Globus pallidus (tissue), 1 donor: ENCODE measurements around the gene ATP2A3.

Source experiments
- DNase-seq: peaks from one replicate; pipeline ENCODE4 v3.0.0-alpha.2; 2015; ENCODE audit warnings: low spot score

The ATP2A3 gene

GRCh38 chr17:3972931-3973330 is 8.7 kb upstream of the ATP2A3 start:
- DNase-seq = no peak

- DNase-seq = no peak
These were observed 8.1 kb upstream of the ATP2A3 start for GRCh38 chr17:3972281-3972731.

GRCh38 chr17:3970668-3971067 is 6.4 kb upstream of the ATP2A3 start:
- no peak for DNase-seq

GRCh38 chr17:3969963-3970362 is 5.7 kb upstream of the ATP2A3 start:
- DNase-seq = no peak

- DNase-seq = no peak
These were observed 4.8 kb upstream of the ATP2A3 start for GRCh38 chr17:3968886-3969524.

- no peak for DNase-seq
These were observed 3.8 kb upstream of the ATP2A3 start for GRCh38 chr17:3968015-3968414.

GRCh38 chr17:3966720-3967363 is 2.6 kb upstream of the ATP2A3 start:
- no peak for DNase-seq

GRCh38 chr17:3965118-3965800 is 1.0 kb upstream of the ATP2A3 start:
- peak; percentile 22 for DNase-seq

- DNase-seq = no peak
These were observed 718 bp downstream of the ATP2A3 start for GRCh38 chr17:3963237-3964201.

- DNase-seq = no peak
These were observed 1.3 kb downstream of the ATP2A3 start for GRCh38 chr17:3962965-3963236.

GRCh38 chr17:3962217-3962964 is 1.8 kb downstream of the ATP2A3 start:
- no peak for DNase-seq

- no peak for DNase-seq
These were observed 2.6 kb downstream of the ATP2A3 start for GRCh38 chr17:3961564-3962047.

- no peak for DNase-seq
These were observed 3.5 kb downstream of the ATP2A3 start for GRCh38 chr17:3960764-3961163.

- DNase-seq = no peak
These were observed 4.2 kb downstream of the ATP2A3 start for GRCh38 chr17:3959921-3960601.

- no peak for DNase-seq
These were observed 4.8 kb downstream of the ATP2A3 start for GRCh38 chr17:3959295-3959899.

- DNase-seq = no peak
These were observed 6.3 kb downstream of the ATP2A3 start for GRCh38 chr17:3957735-3958599.

- DNase-seq = no peak
These were observed 7.3 kb downstream of the ATP2A3 start for GRCh38 chr17:3956983-3957382.

GRCh38 chr17:3956327-3956957 is 7.8 kb downstream of the ATP2A3 start:
- no peak for DNase-seq

GRCh38 chr17:3955673-3955988 is 8.6 kb downstream of the ATP2A3 start:
- DNase-seq = no peak
